Adrenal gland (tissue), 5 donors: ENCODE data around the gene INPP4A.

Source experiments
- CTCF ChIP-seq, 6 experiments: fragments of 450-650 bp in 4 of 6; fragments of 200-600 bp in 2 of 6; sonication (generic) in 1 of 6; IDR thresholded peaks; 1 replicate in 5 of 6; 2 replicates in 1 of 6; pipeline versions ENCODE4 v1.5.1 to v1.8.0; 2016 to 2021; ENCODE audit warnings: antibody characterized with exemption in 6 of 6, mild to moderate bottlenecking in 2 of 6, moderate library complexity in 1 of 6
- POLR2A ChIP-seq, 2 donors: fragments of 450-650 bp; IDR thresholded peaks; one replicate each; pipeline ENCODE4 v1.6.1; 2017; ENCODE audit warnings: antibody characterized with exemption in 2 of 2, mild to moderate bottlenecking in 2 of 2, moderate library complexity in 1 of 2
- donor health status: DM: no; HTN: no; CAD: no.

- TF ChIP-seq CTCF (IDR thresholded peaks at IDR 0.05) = no peak
- no peak for TF ChIP-seq POLR2A (IDR thresholded peaks at IDR 0.05)
These were observed 44.8 kb downstream of the INPP4A start for GRCh38 chr2:98489486-98489885.
